GM12891 (cell line): ENCODE data around the gene STMP1.
"Not testable (repeated sequence)": the region's sequence is repeated elsewhere in the genome, so short reads cannot be mapped to it uniquely, and the experiment has no call there.

ENCODE experiments used
- POLR2A ChIP-seq: IDR thresholded peaks from 2 replicates; pipeline ENCODE4 v1.6.1; 2011; ENCODE audit warnings: low read depth, low read length, control low read depth
- POLR2AphosphoS5 ChIP-seq: IDR thresholded peaks from 2 replicates; pipeline ENCODE4 v1.6.1; 2011; ENCODE audit warnings: low read depth, low read length, control low read depth

DNA sequence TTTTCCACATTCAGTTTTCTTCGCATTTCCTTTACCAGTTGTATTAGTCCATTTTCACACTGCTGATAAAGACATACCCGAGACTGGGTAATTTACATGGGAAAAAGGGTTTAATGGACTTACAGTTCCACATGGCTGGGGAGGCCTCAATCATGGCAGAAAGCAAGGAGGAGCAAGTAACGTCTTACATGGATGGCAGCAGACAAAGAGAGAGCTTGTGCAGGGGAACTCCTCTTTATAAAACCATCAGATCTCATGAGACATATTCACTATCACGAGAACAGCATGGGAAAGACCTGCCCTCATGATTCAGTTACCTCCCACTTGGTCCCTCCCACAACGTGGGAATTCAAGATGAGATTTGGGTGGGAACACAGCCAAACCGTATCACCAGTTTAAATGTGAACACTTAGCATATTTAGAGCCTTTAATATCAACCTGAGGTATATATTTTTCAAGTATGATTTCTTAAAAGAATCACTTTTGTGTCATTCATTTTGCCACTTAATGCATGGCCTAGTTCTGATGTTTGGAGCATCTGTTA is 6.6 kb downstream of the STMP1 start:
- not testable (repeated sequence) for TF ChIP-seq POLR2A, POLR2AphosphoS5
